NCI-H2107 treated with DMSO at 0.1 percent for 48 hours (cell line): ENCODE data around the gene APRT.

Experiments
- DNase-seq: peaks from one replicate; lab custom pipeline; 2025; ENCODE audit not compliant: unreplicated experiment; lab: John Stamatoyannopoulos, UW

APRT gene

DNA sequence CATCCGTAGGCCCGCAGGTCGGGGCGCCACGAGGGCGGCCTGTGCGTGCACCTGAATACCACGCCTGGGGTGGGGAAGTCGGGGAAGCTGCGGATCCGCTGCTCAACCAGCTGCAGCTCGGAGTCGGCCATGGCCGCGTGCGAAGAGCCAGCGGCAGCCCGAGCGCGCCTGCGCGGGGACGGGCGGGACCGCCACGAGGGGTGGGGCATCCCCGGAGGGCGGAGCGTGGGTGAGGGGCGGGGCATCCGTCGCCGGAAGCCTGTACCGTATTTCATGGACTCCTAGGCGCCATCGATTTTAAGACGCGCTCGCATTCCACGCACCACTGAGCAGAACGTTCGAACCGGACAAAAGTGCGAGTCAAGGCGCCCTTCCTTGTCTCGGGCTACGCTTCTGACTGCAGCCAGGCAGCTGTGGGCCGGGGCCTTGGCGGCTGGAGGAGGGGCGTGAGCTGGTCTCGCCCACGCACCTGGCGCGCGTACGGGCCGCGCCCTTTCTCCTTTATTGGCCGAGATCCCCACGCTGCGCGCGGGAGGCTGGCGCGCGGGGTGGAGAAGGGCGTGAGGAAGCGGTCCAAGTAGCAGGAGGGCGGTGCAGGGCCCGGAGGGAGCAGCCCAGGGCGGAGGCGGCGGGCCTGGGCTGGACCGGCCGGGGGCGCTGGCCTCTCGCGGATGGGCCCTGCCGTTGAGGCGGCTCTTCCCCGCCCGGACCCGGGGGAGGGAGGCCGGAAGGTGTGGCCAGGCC, at the start of gene APRT:
TSS of gene APRT (minus strand) at position 160 of the 744 bp plus-strand sequence. CDS start at position 131, 29 bp downstream.
- peak; percentile 66 for DNase-seq

DNA sequence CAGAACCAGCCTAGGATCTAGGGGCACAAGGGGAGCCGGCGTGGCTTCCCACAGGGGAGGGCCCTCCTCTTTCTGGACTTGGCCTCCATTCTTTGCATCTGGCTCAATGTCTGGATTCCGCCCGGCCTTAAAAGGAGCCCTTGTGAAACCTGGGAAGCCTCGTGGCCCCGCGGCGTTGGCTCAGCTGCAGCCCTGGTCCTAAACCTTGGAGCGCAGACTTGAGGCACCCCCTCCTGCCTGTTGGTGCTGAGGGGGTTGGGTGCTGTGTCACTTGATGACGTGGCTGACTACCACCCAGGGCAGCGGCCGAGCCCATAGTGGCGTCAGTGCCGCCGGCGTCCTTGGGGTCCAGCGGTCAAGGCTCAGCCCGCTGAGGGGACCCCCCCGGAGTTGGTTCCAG, 49.6 kb upstream of the APRT start:
- no peak for DNase-seq

GRCh38 chr16:88859381-88860091, 47.8 kb upstream of the APRT start:
- no peak for DNase-seq

- peak; percentile 21 for DNase-seq
Measured at GRCh38 chr16:88857728-88858339, 46.1 kb upstream of the APRT start.

- peak; percentile 76 for DNase-seq
Measured at GRCh38 chr16:88856828-88857727, 45.4 kb upstream of the APRT start, which contains the start of the genes GALNS and TRAPPC2L. GALNS (minus strand) TSS chr16:88856947; CDS start chr16:88856877, 70 bp downstream. TRAPPC2L (plus strand) TSS chr16:88857127; CDS start chr16:88857151, 24 bp downstream.

DNA sequence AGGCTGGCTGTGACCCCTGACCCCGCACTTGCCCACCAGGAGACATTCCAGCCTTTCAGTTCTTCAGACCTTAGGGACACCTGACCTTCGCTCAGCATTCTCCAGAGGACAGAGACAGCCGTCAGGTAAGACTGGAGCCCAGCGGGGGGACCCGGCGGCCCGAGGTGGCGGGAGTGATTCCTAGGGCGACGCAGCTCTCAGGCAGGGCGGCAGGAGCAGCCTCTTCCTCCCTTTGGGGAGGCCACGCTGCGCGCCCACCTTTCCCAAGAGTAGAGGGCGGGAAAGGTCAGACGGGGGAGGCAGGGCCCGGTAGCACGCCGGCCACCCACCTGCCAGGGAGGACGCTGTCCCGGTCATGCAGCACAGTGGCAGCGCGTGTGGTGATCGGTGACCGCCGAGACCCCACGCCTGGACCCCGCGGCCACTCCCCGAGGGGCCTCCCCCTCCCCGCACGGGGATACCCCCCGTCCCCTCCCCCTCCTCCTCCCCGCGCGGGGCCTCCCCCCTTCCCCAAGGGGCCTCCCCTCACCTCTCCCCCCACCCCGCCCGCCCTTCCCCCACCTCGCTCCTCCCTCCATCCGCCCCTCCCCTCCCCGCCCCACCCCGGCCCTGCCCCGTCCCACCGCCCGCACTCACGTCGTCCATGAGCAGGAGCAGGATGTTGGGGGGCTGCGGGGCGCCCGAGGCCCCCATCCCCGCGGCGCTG, 44.5 kb upstream of the APRT start:
- DNase-seq: no peak

DNA sequence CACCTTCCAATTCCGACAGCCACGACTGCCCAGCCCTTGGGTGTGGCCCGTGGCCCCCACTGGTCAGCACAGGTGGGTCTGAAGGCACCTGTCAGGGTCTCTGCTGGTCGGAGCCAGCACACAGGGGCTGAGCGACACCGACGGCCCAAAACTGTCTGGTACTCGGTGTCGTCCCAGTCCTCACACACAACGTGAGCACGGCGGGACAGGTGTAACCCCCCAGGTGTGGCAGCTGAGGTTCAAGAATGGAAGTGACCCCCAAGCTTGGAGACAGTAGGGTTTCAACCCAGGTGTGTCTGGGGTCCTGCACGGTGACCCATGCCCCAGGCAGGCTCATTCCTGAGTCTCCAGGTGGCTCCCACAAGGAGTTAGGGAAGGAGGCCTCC, 44.0 kb upstream of the APRT start:
- DNase-seq: no peak

- DNase-seq: no peak
Measured at GRCh38 chr16:88855176-88855575, 43.4 kb upstream of the APRT start.

DNA sequence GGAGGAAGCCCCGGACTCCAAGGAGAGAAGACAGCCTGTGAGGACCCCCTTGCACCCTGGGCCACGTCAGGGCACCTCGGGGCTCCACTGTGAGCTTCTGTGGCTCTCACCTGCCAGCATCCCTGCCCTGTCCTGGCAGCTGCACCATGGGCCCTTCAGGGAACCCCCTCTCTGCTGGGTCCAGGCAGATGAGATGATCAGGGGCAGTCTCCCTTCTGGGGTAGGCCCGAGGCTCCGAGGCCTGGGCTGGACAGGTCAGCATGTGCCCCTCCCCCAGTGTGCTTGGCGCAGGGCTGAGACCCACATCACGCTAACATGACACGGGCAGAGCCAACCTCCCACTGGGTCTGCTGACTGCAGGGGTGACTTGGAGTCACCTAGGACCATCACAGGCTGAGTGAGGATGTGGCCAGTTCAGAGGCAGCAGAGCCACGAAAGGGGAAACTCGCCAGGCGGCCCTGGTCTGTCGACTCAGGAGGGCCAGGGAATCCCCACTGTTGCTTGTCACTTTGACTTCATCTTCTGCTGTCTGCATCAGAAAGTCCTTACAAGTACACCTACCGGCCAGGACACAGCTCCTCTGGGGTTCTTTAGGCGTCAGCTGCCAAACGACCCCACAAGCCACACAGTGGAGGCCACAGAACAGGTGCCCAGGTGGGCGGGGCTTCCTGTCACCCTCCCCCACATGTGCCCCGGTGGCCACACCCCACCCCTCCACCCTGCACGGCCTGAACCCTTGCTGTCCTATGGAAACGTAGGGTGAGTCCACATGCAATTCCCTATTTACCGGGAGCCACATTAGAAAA, 42.8 kb upstream of the APRT start:
- no peak for DNase-seq

- DNase-seq: no peak
Measured at GRCh38 chr16:88853325-88853941, 41.7 kb upstream of the APRT start.

- no peak for DNase-seq
Measured at GRCh38 chr16:88851616-88852015, 39.9 kb upstream of the APRT start.

DNA sequence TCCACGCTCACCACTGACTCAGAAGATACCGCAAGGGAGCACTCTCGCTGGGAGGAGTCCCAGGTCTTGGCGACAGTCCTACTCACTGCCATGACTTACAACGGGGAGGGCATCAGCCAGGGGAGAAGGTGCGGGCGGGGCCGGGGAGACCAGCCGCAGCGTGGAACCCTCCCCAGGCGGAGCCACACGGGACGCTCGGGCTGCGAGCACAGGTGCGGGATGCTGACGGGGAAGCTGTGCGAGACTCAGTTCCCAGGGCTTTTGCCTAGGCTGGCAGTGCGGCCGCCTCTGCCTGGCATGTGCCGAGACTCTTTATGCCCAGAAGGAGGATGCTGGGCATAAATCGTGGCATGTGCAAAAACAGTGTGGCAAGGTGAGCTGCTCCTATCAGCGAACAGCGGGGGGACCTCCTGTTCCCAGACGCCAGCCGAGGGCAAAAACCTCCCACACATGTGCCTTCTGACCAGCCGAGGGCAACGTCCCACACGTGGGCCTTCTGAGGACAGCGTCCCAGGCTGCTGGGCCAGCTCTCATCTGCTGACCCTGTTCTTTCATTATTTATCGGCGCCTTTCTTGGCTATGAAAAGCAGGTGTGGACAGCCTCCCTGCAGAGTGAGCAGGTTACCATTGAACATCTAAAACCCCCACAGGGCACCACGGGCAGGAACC, 38.9 kb upstream of the APRT start:
- DNase-seq: no peak

DNA sequence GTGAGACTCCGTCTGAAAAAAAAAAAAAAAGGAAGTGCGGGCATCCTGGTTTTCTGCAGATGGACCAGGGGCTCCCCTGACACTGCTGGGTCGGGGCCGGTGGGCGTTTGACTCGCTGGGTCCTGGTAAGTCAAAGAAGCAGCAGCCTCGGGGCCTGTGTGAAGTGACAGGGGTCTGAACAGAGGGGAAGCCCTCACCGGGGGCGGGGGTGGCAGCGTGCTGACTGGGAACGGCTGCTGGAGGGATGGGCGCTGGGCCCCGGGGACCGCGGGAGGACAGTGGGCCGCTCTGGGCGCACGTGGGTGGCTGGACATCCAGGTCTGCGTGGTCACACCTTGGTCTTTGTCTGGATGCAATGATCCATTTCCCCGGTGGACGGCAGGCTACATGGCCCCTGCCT, 36.8 kb upstream of the APRT start:
- no peak for DNase-seq

DNA sequence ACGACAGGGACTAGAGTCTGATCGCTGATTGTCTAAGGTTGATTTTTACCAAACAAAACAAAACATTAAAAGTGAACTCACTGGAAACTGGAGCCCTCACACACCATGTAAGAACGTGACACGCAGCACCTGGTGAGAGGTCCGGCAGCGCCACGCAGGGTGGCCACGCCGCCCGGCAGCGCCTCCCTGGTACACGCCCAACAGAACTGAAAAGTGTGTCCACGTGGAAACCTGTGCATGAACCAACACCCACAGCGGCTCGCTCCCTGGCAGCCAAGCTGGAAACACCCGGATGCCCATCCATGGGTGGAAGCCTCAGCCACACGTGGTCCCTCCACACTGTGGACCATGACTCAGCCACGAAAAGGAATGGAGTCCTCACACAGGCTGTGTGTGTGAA, 35.9 kb upstream of the APRT start:
- no peak for DNase-seq

DNA sequence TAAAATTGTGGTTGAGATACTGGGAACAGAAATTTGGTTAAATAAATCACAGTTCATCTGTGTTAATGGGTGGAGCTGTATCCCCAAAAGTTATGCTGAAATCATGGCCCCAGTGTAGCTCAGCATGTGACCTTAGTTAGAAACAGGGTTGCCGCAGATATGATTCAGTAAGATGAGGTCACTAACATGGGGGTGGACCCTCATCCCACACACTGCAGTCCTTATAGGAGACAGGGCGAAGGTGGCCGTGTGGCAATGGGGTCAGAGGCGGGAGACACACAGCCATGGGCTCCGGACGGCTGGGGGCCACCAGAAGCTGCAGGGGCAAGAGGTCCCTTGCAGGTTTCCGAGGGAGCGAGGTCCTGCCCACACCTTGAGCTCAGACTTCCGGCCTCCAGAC, 34.4 kb upstream of the APRT start:
- DNase-seq: no peak

- no peak for DNase-seq
Measured at GRCh38 chr16:88844419-88845036, 32.8 kb upstream of the APRT start.

DNA sequence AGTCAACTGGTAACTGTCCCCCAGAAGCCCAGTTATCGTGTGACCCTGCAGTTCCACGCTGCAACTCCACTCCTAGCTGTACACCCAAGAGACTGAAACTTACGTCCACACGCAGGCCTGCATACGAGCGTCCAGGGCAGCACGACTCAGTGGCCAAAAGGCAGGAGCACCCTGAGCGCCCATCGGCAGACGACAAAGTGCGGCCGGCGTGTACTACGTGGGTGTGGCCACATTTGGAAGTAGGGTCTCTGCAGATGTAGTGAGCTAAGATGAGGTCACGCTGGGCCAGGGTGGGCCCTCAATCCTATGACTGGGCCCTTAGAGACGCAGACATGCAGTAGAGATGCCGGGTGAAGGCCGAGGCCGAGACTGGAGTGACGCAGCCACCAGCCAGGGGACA, 31.5 kb upstream of the APRT start:
- no peak for DNase-seq

- DNase-seq: no peak
Measured at GRCh38 chr16:88842806-88843205, 31.1 kb upstream of the APRT start.
